GM12892 (cell line): ENCODE results near the gene MKS1.

ENCODE experiments used
- POLR2A ChIP-seq: IDR thresholded peaks from 2 replicates; pipeline ENCODE4 v1.6.1; 2011; ENCODE audit warnings: low read depth, low read length, control low read depth
- POLR2AphosphoS5 ChIP-seq: IDR thresholded peaks from 2 replicates; pipeline ENCODE4 v1.6.1; 2011; ENCODE audit warnings: low read depth, low read length, control low read depth

DNA sequence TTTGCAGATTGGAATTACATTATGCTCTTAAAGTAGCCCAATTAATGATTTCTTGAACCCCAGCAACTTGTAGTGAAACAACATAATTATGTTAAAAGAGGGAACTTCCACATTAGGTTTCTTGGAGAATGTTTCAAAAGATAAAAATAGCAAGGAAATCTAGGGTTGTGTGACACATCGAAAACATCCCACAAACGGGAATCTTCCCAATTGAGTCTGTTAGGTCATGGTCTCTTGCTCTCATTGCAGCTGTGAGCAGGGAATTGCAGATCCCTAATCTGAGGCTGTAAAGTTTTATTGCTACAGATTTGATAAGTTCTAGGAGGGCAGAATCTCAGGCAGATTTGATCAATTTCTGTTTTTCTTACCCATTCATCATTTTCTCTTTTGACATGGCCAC lies 12.6 kb upstream of the MKS1 start:
- TF ChIP-seq POLR2A (no peak), POLR2AphosphoS5 (no peak)
